Spinal cord (tissue), 10 donors: ENCODE measurements around the gene KCTD14. TPM values are rescaled to one million over a fixed set of nuclear protein-coding genes. Genes with fewer than 3 reads are reported as not detected.
A peak's percentile ranks its signal among the peaks of the same experiment; 100 is the strongest.
"Not testable (repeated sequence)": the region's sequence is repeated elsewhere in the genome, so short reads cannot be mapped to it uniquely, and the experiment has no call there.

Experiments used
- DNase-seq, 6 donors: peaks; one replicate each; pipeline versions ENCODE4 v3.0.0 to v3.0.0-alpha.2; 2013 to 2015; ENCODE audit warnings: low spot score in 6 of 6, low read depth in 4 of 6
- H3K27ac ChIP-seq: one replicate; pipeline ENCODE4 v1.5.1; 2013; ENCODE audit warnings: low read depth, low read length, control low read depth
- H3K27me3 ChIP-seq: one replicate; pipeline ENCODE4 v1.6.1; 2013; ENCODE audit warnings: low read length; ENCODE audit not compliant: control insufficient read depth, insufficient read depth
- H3K36me3 ChIP-seq: one replicate; pipeline ENCODE4 v1.6.1; 2013; ENCODE audit warnings: low read length; ENCODE audit not compliant: control insufficient read depth, insufficient read depth
- H3K4me1 ChIP-seq: one replicate; pipeline ENCODE4 v1.6.1; 2013; ENCODE audit warnings: low read length; ENCODE audit not compliant: control insufficient read depth, insufficient read depth
- H3K4me3 ChIP-seq: one replicate; pipeline ENCODE4 v1.5.1; 2013; ENCODE audit warnings: low read depth, low read length, control low read depth
- H3K9me3 ChIP-seq: one replicate; pipeline ENCODE4 v1.6.1; 2013; ENCODE audit warnings: low read length; ENCODE audit not compliant: control insufficient read depth, insufficient read depth
- WGBS: methylation state at CpG from one replicate; pipeline ENCODE4 v1.1.5; 2013; ENCODE audit warnings: missing lambda C conversion rate; ENCODE audit not compliant: insufficient coverage; 5-methylcytosine and 5-hydroxymethylcytosine counted together
- polyA plus RNA-seq, 2 donors: library from polyadenylated mRNA; unstranded; fragments of 120-200 nt; gene quantifications; one replicate each; pipeline ENCODE4 v1.2.1, GENCODE V29; 2013; ENCODE audit not compliant: insufficient read length in 2 of 2
- total RNA-seq, 2 donors: library from RNA; depleted of rRNA in 1 of 2; stranded (reverse); fragments of 120-200 nt in 1 of 2; fragments of >200 nt in 1 of 2; gene quantifications; one replicate each; pipeline versions ENCODE4 v1.2.3 to v1.2.4, GENCODE V29; 2013 to 2014
- donor health status: healthy.

The KCTD14 gene
- total and polyA plus RNA-seq, 4 donors = 1.8 to 6.4 (median 3.1) TPM

- WGBS = 4% methylated on average over 4 of the region's 7 CpGs
- Histone ChIP-seq H3K4me3 (no peak overlapping the region), H3K4me1 (peaks cover 26% of the 10 kb centered on the region), H3K9me3 (no peaks in the 10 kb centered on the region), H3K36me3 (no peaks in the 10 kb centered on the region), H3K27ac (peak overlapping the region; percentile 92), H3K27me3 (no peaks in the 10 kb centered on the region)
- DNase-seq = peak; percentile 84 to 99 (median 92)
Measured at GRCh38 chr11:78030429-78031325, 7.6 kb upstream of the KCTD14 start.

- H3K4me3 ChIP-seq, H3K9me3 ChIP-seq, DNase-seq, H3K27me3 ChIP-seq, H3K36me3 ChIP-seq, H3K27ac ChIP-seq: not testable (repeated sequence)
- H3K4me1 ChIP-seq = peaks cover 27% of the 10 kb centered on the region
- WGBS = 95% methylated on average over 6 of the region's 9 CpGs
Measured at GRCh38 chr11:78028423-78028822, 5.3 kb upstream of the KCTD14 start.

GRCh38 chr11:78027759-78028158, 4.7 kb upstream of the KCTD14 start:
- DNase-seq = no peak
- Histone ChIP-seq H3K4me1 (peaks cover 34% of the 10 kb centered on the region), H3K27ac (no peak overlapping the region), H3K4me3 (no peak overlapping the region), H3K36me3 (no peaks in the 10 kb centered on the region), H3K27me3 (no peaks in the 10 kb centered on the region), H3K9me3 (no peaks in the 10 kb centered on the region)
- 83% methylated on average over 1 of the region's 2 CpGs for WGBS

GRCh38 chr11:78025378-78025777, 2.3 kb upstream of the KCTD14 start:
- Histone ChIP-seq H3K4me3 (no peak overlapping the region), H3K27ac (no peak overlapping the region), H3K4me1 (peaks cover 27% of the 10 kb centered on the region), H3K9me3 (no peaks in the 10 kb centered on the region), H3K27me3 (no peaks in the 10 kb centered on the region), H3K36me3 (no peaks in the 10 kb centered on the region)
- DNase-seq = no peak

- Histone ChIP-seq H3K9me3 (no peaks in the 10 kb centered on the region), H3K27ac (peak overlapping the region; percentile 70), H3K4me3 (peak overlapping the region; percentile 45), H3K4me1 (peaks cover 19% of the 10 kb centered on the region), H3K36me3 (no peaks in the 10 kb centered on the region), H3K27me3 (no peaks in the 10 kb centered on the region)
- no peak for DNase-seq
- WGBS = 76% methylated on average over 3 of the region's 7 CpGs
Measured at GRCh38 chr11:78023426-78023825, 350 bp upstream of the KCTD14 start.

- Histone ChIP-seq H3K27ac (peak overlapping the region; percentile 70), H3K9me3 (no peaks in the 10 kb centered on the region), H3K36me3 (peaks cover 4% of the 10 kb centered on the region), H3K4me3 (no peak overlapping the region), H3K27me3 (no peaks in the 10 kb centered on the region), H3K4me1 (peaks cover 19% of the 10 kb centered on the region)
- 85% methylated on average over 6 of the region's 6 CpGs for WGBS
- no peak for DNase-seq
Measured at GRCh38 chr11:78021611-78022010, 1.5 kb downstream of the KCTD14 start.

GRCh38 chr11:78020246-78020645, 2.8 kb downstream of the KCTD14 start:
- H3K4me3 ChIP-seq = no peak overlapping the region
- H3K4me1 ChIP-seq = peaks cover 19% of the 10 kb centered on the region
- peaks cover 6% of the 10 kb centered on the region for H3K36me3 ChIP-seq
- no peaks in the 10 kb centered on the region for H3K27me3 ChIP-seq
- peak in 2 of 6 donors; percentile 43 to 84 for DNase-seq
- peak overlapping the region; percentile 36 for H3K27ac ChIP-seq
- 0% methylated on average over 1 of the region's 3 CpGs for WGBS
- no peaks in the 10 kb centered on the region for H3K9me3 ChIP-seq

- H3K27me3 ChIP-seq = no peaks in the 10 kb centered on the region
- WGBS = 37% methylated on average over 3 of the region's 4 CpGs
- H3K27ac ChIP-seq = no peak overlapping the region
- peaks cover 6% of the 10 kb centered on the region for H3K36me3 ChIP-seq
- H3K4me1 ChIP-seq = peaks cover 19% of the 10 kb centered on the region
- H3K9me3 ChIP-seq = no peaks in the 10 kb centered on the region
- H3K4me3 ChIP-seq = no peak overlapping the region
- DNase-seq = no peak
Measured at GRCh38 chr11:78019808-78020207, 3.3 kb downstream of the KCTD14 start.

GRCh38 chr11:78015878-78016277, 7.2 kb downstream of the KCTD14 start:
- Histone ChIP-seq H3K36me3 (peaks cover 6% of the 10 kb centered on the region), H3K4me1 (peaks cover 3% of the 10 kb centered on the region), H3K27ac (no peak overlapping the region), H3K9me3 (no peaks in the 10 kb centered on the region), H3K4me3 (no peak overlapping the region), H3K27me3 (no peaks in the 10 kb centered on the region)
- 67% methylated on average over 1 of the region's 1 CpG for WGBS
- no peak for DNase-seq

- not testable (repeated sequence) for H3K27ac ChIP-seq, DNase-seq
Measured at GRCh38 chr11:78014937-78015520, 8.0 kb downstream of the KCTD14 start.

More at GRCh38 chr11:78014937-78015520, 8.0 kb downstream of the KCTD14 start:
- WGBS = 76% methylated on average over 2 of the region's 6 CpGs
- not testable (repeated sequence) for H3K4me3 ChIP-seq, H3K4me1 ChIP-seq, H3K36me3 ChIP-seq, H3K9me3 ChIP-seq, H3K27me3 ChIP-seq
